ENCODE measurements around the gene HIGD1B. TPM values are rescaled to one million over a fixed set of nuclear protein-coding genes. Genes with fewer than 3 reads are reported as not detected.

Gene HIGD1B
- total RNA-seq (1 to 10 TPM in 2 of 6 donors, under 1 TPM in 3, not detected in 1; 0.35 to 2.2 (median 0.87) TPM), polyA plus RNA-seq (10 to 100 TPM in 1 of 2 donors, 1 to 10 TPM in 1; 1.4 to 14.6 TPM)

- Histone ChIP-seq H3K9me3 (no peaks in the 10 kb centered on the region), H3K27me3 (no peaks in the 10 kb centered on the region), H3K27ac (no peak within 1 kb of the TSS), H3K36me3 (peaks cover 3 to 18% (median 4%) of the 10 kb centered on the region in 3 donors), H3K4me1 (no peaks in the 10 kb centered on the region), H3K4me3 (no peak within 1 kb of the TSS)
- DNase-seq (no peak), ATAC-seq (no peak), FAIRE-seq (no peak)
- WGBS, 2 donors, result 70 to 73% methylated on average over 2 of the region's 2 CpGs
- no peak for TF ChIP-seq CTCF (IDR thresholded peaks at IDR 0.05)
- intact Hi-C loops (cut with DNase I), result no loop called here
Measured at GRCh38 chr17:44847586-44847985, at the start of gene HIGD1B. Gene HIGD1B, plus strand, starts transcription at chr17:44847883. Its CDS starts 270 bp downstream, at chr17:44848153.

- Histone ChIP-seq H3K4me1 (no peaks in the 10 kb centered on the region), H3K27me3 (no peaks in the 10 kb centered on the region), H3K36me3 (no peaks in the 10 kb centered on the region), H3K27ac (no peak overlapping the region), H3K4me3 (no peak overlapping the region), H3K9me3 (no peaks in the 10 kb centered on the region)
- DNase-seq (no peak), ATAC-seq (no peak), FAIRE-seq (no peak)
- WGBS, 2 donors, result 64 to 78% methylated on average over 2 of the region's 2 CpGs
- no peak for TF ChIP-seq CTCF (IDR thresholded peaks at IDR 0.05)
- intact Hi-C loops (cut with DNase I), result no loop called here
Measured at GRCh38 chr17:44798356-44798755, 49.3 kb upstream of the HIGD1B start.

DNA sequence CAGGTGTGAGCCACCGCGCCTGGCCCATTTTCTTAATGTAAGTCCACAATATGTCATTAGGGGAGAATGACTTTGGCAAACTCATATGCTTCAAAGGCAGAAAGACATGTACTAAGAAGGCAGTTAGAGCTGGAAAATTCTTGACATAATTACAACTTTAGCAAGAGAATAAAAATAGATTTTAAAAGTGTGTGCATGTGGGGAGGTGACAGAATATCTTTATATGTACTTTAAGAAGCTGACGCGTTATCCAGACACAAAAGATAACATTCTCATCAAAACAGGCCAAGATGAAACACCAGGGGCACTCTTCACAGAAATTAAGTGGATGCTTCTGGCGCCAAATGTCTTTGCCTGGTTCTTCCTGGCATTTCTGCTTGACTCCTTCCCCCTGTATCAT, 45.8 kb upstream of the HIGD1B start:
- intact Hi-C loops (cut with DNase I), result no loop called here
- Histone ChIP-seq H3K27ac (no peak overlapping the region), H3K36me3 (no peaks in the 10 kb centered on the region), H3K9me3 (no peaks in the 10 kb centered on the region), H3K4me1 (no peaks in the 10 kb centered on the region), H3K27me3 (no peaks in the 10 kb centered on the region), H3K4me3 (no peak overlapping the region)
- TF ChIP-seq CTCF (IDR thresholded peaks at IDR 0.05), result no peak
- 85 to 91% methylated on average over 5 of the region's 5 CpGs for WGBS, 2 donors
- DNase-seq, result no peak
- FAIRE-seq, result no peak
- no peak for ATAC-seq

GRCh38 chr17:44804302-44805089, 43.2 kb upstream of the HIGD1B start:
- no peaks in the 10 kb centered on the region for H3K36me3 ChIP-seq

More at GRCh38 chr17:44804302-44805089, 43.2 kb upstream of the HIGD1B start:
- 79 to 83% methylated on average over 10 of the region's 10 CpGs for WGBS, 2 donors
- Histone ChIP-seq H3K27me3 (no peaks in the 10 kb centered on the region), H3K4me1 (no peaks in the 10 kb centered on the region), H3K4me3 (no peak overlapping the region), H3K27ac (no peak overlapping the region), H3K9me3 (no peaks in the 10 kb centered on the region)
- TF ChIP-seq CTCF (IDR thresholded peaks at IDR 0.05), result no peak
- DNase-seq (no peak), FAIRE-seq (peak; percentile 5), ATAC-seq (no peak)
- intact Hi-C loops (cut with DNase I), result no loop called here
